Suppressor macrophage (primary cell): ENCODE results near the gene ASH1L.
"Not testable (repeated sequence)": the region's sequence is repeated elsewhere in the genome, so short reads cannot be mapped to it uniquely, and the experiment has no call there.

ENCODE experiments used
- DNase-seq, 4 experiments: peaks; one replicate each; pipeline ENCODE4 v3.0.0-alpha.2; 2020 to 2022
- total RNA-seq, 17 experiments: gene quantifications; one replicate each; lab custom pipeline; 2026; ENCODE audit warnings: mixed read lengths in 6 of 17, inconsistent platforms in 3 of 17; lab: John Stamatoyannopoulos, UW

Gene ASH1L, protein sequence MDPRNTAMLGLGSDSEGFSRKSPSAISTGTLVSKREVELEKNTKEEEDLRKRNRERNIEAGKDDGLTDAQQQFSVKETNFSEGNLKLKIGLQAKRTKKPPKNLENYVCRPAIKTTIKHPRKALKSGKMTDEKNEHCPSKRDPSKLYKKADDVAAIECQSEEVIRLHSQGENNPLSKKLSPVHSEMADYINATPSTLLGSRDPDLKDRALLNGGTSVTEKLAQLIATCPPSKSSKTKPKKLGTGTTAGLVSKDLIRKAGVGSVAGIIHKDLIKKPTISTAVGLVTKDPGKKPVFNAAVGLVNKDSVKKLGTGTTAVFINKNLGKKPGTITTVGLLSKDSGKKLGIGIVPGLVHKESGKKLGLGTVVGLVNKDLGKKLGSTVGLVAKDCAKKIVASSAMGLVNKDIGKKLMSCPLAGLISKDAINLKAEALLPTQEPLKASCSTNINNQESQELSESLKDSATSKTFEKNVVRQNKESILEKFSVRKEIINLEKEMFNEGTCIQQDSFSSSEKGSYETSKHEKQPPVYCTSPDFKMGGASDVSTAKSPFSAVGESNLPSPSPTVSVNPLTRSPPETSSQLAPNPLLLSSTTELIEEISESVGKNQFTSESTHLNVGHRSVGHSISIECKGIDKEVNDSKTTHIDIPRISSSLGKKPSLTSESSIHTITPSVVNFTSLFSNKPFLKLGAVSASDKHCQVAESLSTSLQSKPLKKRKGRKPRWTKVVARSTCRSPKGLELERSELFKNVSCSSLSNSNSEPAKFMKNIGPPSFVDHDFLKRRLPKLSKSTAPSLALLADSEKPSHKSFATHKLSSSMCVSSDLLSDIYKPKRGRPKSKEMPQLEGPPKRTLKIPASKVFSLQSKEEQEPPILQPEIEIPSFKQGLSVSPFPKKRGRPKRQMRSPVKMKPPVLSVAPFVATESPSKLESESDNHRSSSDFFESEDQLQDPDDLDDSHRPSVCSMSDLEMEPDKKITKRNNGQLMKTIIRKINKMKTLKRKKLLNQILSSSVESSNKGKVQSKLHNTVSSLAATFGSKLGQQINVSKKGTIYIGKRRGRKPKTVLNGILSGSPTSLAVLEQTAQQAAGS (N-terminal part only)
- total RNA-seq = 59.0 to 132 (median 82.4) reads per million in 17 experiments

GRCh38 chr1:155562581-155563376 is at the start of gene ASH1L:
Gene ASH1L, minus strand, starts transcription at chr1:155562803. Its CDS starts 41,284 bp downstream, at chr1:155521519.
- peak; percentile 90 to 96 (median 94) for DNase-seq

- not testable (repeated sequence) for DNase-seq
Measured at GRCh38 chr1:155610257-155610647, 47.6 kb upstream of the ASH1L start.

DNA sequence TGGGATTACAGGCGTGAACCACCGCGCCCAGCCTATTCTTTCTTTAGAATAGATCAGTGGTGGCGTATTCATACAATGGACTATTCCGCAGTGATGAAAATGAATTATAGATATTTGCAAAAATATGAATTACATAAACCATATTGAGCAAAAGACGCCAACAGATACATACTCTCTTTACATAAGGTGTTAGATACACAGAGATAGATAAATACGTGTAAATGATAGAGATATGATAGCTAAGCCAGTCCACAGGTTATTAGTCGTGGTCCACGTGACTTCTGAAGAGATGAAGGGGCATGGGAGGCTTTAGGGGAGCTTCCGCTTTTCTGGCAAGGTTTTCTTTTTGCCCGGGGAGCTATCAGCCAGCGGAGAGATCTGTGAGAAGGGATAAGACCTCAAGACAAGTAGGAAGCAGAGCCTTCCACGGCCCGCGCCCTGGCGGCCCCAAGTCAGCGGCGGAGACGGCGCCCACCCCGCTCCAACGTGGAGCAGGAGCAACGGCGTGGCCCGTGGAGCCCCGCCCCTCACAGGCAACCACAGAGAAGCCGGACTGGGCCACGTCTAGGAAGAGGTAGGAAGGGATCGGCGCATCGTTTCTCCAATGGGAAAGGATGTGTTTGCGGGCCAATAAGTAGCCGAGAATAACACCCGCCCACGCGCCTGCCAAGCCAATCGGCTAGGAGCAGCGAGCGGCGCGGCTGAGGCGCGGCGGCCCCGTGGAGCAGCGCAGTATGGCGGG is 47.1 kb upstream of the ASH1L start, which contains the start of gene MSTO1:
TSS of gene MSTO1 (plus strand) at position 704 of the 742 bp plus-strand sequence. CDS start at position 735, 31 bp downstream.
- DNase-seq = peak; percentile 98 to 99 (median 99)

GRCh38 chr1:155608888-155609225 is 46.3 kb upstream of the ASH1L start:
- DNase-seq = no peak

GRCh38 chr1:155607708-155608107 is 45.1 kb upstream of the ASH1L start:
- DNase-seq = peak in 2 of 4 experiments; percentile 4

DNA sequence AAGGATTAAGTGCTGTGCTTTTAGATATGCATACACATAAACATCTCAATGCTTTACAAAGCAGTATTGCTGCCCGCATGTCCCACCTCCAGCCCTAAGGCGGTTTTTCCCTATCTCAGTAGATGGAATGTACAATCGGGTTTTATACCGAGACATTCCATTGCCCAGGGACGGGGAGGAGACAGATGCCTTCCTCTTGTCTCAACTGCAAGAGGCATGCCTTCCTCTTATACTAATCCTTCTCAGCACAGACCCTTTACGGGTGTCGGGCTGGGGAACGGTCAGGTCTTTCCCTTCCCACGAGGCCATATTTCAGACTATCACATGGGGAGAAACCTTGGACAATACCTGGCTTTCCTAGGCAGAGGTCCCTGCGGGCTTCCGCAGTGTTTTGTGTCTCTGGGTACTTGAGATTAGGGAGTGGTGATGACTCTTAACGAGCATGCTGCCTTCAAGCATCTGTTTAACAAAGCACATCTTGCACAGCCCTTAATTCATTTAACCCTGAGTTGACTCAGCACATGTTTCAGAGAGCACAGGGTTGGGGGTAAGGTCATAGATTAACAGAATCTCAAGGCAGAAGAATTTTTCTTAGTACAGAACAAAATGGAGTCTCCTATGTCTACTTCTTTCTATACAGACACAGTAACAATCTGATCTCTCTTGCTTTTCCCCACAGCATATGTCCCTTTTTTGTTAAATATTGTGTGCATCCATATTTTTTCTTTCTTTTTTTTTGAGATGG is 37.4 kb upstream of the ASH1L start:
- not testable (repeated sequence) for DNase-seq

- DNase-seq = peak in 3 of 4 experiments; percentile 4 to 6 (median 4)
Measured at GRCh38 chr1:155598842-155599331, 36.3 kb upstream of the ASH1L start.

DNA sequence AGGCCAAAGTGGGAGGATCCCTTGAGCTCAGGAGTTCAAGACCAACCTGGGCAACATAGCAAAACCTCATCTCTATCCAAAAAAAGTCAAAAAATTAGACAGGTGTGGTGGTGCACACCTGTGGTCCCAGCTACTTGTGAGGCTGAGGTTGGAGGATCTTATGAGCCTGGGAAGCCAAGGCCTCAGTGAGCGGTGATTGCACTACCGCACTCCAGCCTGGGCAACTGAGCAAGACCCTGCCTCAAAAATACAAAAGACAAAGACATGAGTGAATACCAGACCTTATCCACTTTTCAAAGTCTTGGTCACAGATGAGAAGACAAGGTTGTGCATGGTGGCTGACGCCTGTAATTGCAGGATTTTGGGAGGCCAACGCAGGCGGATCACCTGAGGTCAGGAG is 34.3 kb upstream of the ASH1L start:
- DNase-seq = no peak

DNA sequence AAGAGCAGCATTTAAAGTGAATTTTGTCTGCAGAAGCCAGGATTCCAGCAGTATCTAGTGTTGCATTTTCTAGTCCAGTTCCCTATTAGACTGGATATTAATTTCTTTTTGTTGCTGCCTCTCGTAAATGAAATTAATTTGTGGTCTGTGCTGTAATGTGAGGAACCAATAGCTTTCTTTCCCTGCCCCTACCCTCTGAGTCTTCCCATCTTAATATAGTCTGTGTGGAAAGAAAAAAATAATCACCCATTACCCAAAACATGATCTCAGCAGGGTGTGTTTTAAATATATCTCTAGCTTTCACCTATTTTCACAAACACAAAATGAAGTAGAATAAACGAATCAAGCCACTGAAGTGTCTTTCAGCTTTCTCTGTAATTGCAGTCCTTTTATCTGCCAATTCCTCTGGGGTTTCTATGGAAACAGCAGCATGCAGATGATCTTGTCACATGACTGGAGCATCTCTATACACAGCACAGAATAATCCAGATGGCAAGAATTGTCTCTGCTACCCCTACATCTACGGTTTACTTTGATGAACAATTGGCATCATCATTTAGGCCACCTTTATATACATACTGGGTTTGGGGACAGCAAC is 33.4 kb upstream of the ASH1L start:
- not testable (repeated sequence) for DNase-seq

GRCh38 chr1:155591770-155592169 is 29.2 kb upstream of the ASH1L start:
- DNase-seq = peak; percentile 33 to 86 (median 70)

DNA sequence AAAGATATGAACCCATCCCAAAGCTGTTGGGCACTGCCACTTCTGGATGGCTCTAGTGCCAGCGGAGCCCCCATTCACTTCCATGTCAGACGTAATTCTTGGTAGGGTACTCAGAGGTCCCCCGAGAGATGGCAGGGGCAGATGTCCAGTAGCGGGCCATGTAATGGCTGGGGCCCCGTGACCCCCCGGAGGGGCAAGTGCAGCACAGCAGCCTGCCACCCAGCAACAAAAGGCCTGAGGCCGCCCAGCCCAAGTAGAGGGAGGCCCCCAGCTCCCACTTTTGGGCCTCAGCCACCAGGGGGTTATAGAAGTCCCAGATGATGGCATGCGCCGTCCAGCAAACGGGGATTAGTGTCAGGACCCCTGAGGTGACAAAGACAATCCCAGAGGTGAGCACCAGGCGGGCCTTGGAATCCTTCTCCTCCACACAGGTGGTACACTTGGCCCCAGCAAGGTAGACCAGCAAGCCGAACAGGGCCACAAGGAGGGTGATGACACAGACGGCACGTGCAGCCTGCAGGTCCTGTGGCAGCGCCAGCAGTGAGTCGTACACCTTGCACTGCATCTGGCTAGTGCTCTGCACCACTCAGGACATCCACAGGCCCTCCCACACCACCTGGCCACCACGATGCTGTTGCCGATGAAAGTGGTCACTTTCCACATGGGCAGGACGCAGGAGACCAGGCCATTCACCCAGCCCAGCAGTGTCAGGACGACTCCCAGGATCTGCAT is 28.1 kb upstream of the ASH1L start:
- DNase-seq = not testable (repeated sequence)

DNA sequence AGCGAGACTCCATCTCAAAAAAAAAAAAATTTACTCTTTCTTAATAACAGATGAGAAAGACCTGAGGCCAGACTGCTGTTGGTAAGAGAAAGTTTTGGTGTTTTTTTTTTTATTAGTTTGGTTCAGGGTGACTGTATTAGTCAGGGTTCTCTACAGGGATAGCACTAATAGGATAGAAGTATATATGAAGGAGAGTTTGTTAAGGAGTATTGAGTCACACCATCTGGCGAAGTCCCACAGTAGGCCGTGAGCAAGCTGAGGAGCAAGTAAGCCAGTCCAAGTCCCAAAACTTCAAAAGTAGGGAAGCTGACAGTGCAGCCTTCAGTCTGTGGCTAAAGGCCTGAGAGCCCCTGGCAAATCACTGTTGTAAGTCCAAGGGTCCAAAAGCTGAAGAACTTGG is 26.7 kb upstream of the ASH1L start:
- not testable (repeated sequence) for DNase-seq

DNA sequence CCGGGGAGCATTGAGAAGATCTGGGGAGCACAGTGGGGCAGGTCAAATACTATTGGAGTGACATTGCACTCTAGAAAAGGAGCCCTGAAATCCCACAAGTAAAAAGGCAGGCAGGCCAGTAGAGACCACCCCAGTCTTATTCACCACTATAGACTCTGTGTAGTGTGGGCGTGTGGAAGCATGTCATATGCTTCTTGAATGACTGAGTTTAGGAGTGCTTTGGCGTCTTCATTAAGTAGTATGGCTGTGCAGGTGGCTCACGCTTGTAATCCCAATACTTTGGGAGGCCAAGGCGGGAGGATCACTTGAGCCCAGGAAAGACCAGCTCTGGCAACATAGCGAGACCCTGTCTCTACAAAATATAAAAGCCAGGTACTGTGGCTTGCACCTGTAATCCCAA is 21.2 kb upstream of the ASH1L start:
- DNase-seq = not testable (repeated sequence)

DNA sequence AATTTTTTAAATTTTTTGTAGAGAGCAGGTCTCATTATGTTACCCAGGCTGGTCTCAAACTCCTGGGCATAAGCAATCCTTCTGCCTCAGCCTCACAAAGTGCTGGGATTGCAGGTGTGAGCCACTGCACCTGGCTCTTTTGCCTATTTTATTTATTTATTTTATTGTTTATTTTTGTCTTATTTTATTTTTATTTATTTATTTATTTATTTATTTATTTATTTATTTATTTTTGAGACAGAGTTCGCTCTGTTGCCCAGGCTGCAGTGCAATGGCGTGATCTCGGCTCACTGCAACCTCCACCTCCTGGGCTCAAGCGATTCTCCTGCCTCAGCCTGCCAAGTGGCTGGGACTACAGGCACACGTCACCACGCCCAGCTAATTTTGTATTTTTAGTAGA is 13.0 kb upstream of the ASH1L start:
- DNase-seq = not testable (repeated sequence)

- DNase-seq = no peak
Measured at GRCh38 chr1:155574077-155574476, 11.5 kb upstream of the ASH1L start.

DNA sequence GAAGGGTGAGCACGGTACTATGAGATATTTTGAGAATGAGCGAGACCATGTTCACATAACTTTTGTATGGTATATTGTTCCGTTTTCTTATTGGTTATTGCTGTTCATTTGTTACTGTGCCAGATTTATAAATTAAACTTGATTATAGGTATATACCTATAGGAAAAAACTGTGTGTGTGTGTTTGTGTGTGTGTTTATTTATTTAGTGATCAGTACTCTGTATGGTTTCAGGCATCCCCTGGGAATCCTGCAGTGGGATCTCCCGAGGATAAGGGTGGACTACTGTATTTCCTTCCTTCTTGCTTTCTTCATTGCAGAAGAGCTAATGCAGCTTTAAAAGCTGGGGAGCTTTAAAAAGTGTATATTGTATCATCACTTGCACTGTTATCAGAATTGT is 8.0 kb upstream of the ASH1L start:
- DNase-seq = no peak

- peak; percentile 7 to 50 (median 16) for DNase-seq
Measured at GRCh38 chr1:155569988-155570592, 7.5 kb upstream of the ASH1L start.

DNA sequence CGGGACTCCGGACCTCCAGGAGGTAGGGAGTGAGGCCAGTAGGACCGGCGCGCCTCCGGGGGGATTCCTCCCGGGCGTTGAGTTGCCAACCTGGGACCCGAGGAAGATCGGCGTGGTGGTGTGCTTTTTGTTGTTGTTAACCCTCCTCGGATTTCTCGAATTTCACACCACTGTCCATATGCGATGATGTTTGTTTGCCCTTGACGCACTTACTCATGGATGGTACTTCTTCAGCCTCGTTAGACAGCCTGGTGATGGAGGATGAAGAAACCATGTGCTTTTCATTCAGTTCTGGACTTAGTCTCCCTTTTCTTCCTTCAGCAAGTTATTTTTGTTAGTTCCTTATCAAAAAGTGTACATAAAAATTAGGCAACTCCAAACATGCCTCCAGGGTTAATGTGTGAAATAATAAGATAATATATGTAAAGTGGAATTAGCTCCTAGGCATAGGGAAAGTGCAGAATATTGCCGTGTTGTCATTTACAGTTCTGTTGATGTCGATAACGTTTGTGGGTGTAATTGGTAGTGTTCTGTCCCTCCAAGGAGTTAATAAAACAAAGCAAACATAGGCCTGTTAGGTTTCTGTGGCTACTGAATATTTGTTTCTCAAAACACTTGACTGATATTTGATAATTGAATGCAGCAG is 897 bp upstream of the ASH1L start:
- DNase-seq = peak in 3 of 4 experiments; percentile 1 to 25 (median 19)
